H1 (cell line): ENCODE results near the gene GALNT13. TPM values are rescaled to one million over a fixed set of nuclear protein-coding genes. Genes with fewer than 3 reads are reported as not detected.

Experiments used
- CTCF ChIA-PET: fragments of 300-600 bp; sonication (Branson Sonifier 250); formaldehyde crosslinking; loops from one replicate; lab custom pipeline; 2021; ENCODE audit not compliant: partially characterized antibody; lab: Charles Lee
- POLR2A ChIA-PET: fragments of 300-600 bp; sonication (Branson Sonifier 250); formaldehyde crosslinking; loops from one replicate; lab custom pipeline; 2021; ENCODE audit warnings: inconsistent platforms; ENCODE audit not compliant: partially characterized antibody; lab: Charles Lee
- DNase-seq, 2 experiments: peaks; one replicate each; pipeline versions ENCODE4 v3.0.0 to v3.0.0-alpha.2; 2010 to 2022; ENCODE audit warnings: low spot score in 2 of 2, low read depth in 1 of 2, mixed read lengths in 1 of 2
- FAIRE-seq: peaks from 2 replicates; lab custom pipeline; 2011; peaks lifted over from hg19 to GRCh38; lab: Jason Lieb, UNC
- H2AFZ ChIP-seq: 2 replicates; pipeline ENCODE4 v1.8.1; 2012; ENCODE audit warnings: low read length, inconsistent platforms
- H2AK5ac ChIP-seq: 2 replicates; pipeline ENCODE4 v1.6.1; 2013; ENCODE audit warnings: low read depth, low read length
- H2BK120ac ChIP-seq: replicated peaks from 2 replicates; pipeline ENCODE3; 2013; ENCODE audit warnings: low read depth, low read length, inconsistent platforms
- H2BK12ac ChIP-seq: 2 replicates; pipeline ENCODE4 v1.6.1; 2013; ENCODE audit warnings: low read depth, low read length
- H2BK15ac ChIP-seq: 2 replicates; pipeline ENCODE4 v1.6.1; 2013; ENCODE audit warnings: low read length
- H2BK20ac ChIP-seq: 2 replicates; pipeline ENCODE4 v1.6.1; 2013; ENCODE audit warnings: low read length
- H2BK5ac ChIP-seq: 2 replicates; pipeline ENCODE4 v1.6.1; 2013; ENCODE audit warnings: low read depth, low read length
- H3K14ac ChIP-seq: 2 replicates; pipeline ENCODE4 v1.6.1; 2013; ENCODE audit warnings: inconsistent platforms; ENCODE audit not compliant: insufficient read length
- H3K18ac ChIP-seq: 2 replicates; pipeline ENCODE4 v1.6.1; 2013; ENCODE audit warnings: low read length; ENCODE audit errors: extremely low read depth
- H3K23ac ChIP-seq: 2 replicates; pipeline ENCODE4 v1.6.1; 2013; ENCODE audit warnings: inconsistent platforms; ENCODE audit not compliant: insufficient read length
- H3K23me2 ChIP-seq: 2 replicates; pipeline ENCODE4 v1.6.1; 2013; ENCODE audit warnings: low read depth, low read length
- H3K27ac ChIP-seq: 2 replicates; pipeline ENCODE4 v1.6.1; 2011; ENCODE audit warnings: low read depth, low read length, inconsistent platforms
- H3K27me3 ChIP-seq, 4 experiments: replicated peaks in 1 of 4; 1 replicate in 1 of 4; 2 replicates in 3 of 4; pipeline versions ENCODE4 v1.6.1 to v1.8.1; 2011 to 2013; ENCODE audit warnings: low read length in 3 of 4, mild to moderate bottlenecking in 3 of 4, inconsistent platforms in 2 of 4, mixed read lengths in 2 of 4, moderate library complexity in 1 of 4; ENCODE audit not compliant: control insufficient read depth in 3 of 4, insufficient read depth in 3 of 4; ENCODE audit errors: extremely low read depth in 1 of 4
- H3K36me3 ChIP-seq, 4 experiments: 2 replicates each; pipeline versions ENCODE4 v1.6.1 to v1.8.1; 2011 to 2013; ENCODE audit warnings: mild to moderate bottlenecking in 4 of 4, low read length in 3 of 4, moderate library complexity in 2 of 4, control low read depth in 1 of 4, inconsistent platforms in 1 of 4; ENCODE audit not compliant: insufficient read depth in 4 of 4, control insufficient read depth in 2 of 4
- H3K4ac ChIP-seq: replicated peaks from 2 replicates; pipeline ENCODE3; 2013; ENCODE audit warnings: low read length, low read depth, mixed read lengths, inconsistent platforms; ENCODE audit not compliant: insufficient read length
- H3K4me1 ChIP-seq, 4 experiments: replicated peaks in 1 of 4; 1 replicate in 1 of 4; 2 replicates in 3 of 4; pipeline versions ENCODE4 v1.6.1 to v1.8.1; 2011 to 2013; ENCODE audit warnings: low read length in 3 of 4, inconsistent platforms in 2 of 4, mixed read lengths in 1 of 4; ENCODE audit not compliant: insufficient read depth in 4 of 4, control insufficient read depth in 3 of 4
- H3K4me2 ChIP-seq, 2 experiments: 2 replicates each; pipeline versions ENCODE4 v1.6.1 to v1.8.1; 2011 to 2013; ENCODE audit warnings: low read depth in 2 of 2, low read length in 2 of 2, control low read depth in 1 of 2, inconsistent platforms in 1 of 2, mild to moderate bottlenecking in 1 of 2; ENCODE audit not compliant: insufficient read depth in 1 of 2
- H3K4me3 ChIP-seq, 4 experiments: fragments of 200-600, 300-600 bp in 1 of 4; sonication (generic), shearing (Covaris generic), sonication (Bioruptor Twin) in 1 of 4; 2 replicates each; pipeline versions ENCODE4 v1.5.1 to v1.8.1; 2011 to 2016; ENCODE audit warnings: low read length in 4 of 4, low read depth in 3 of 4, control low read depth in 2 of 4, inconsistent platforms in 2 of 4, mild to moderate bottlenecking in 2 of 4, mixed read lengths in 1 of 4, moderate library complexity in 1 of 4; ENCODE audit not compliant: insufficient read depth in 2 of 4; ENCODE audit errors: extremely low read depth in 1 of 4
- H3K56ac ChIP-seq: replicated peaks from 2 replicates; pipeline ENCODE3; 2013; ENCODE audit warnings: low read depth, mild to moderate bottlenecking, mixed read lengths, low read length, inconsistent platforms; ENCODE audit not compliant: insufficient read length
- H3K79me1 ChIP-seq: 2 replicates; pipeline ENCODE4 v1.6.1; 2013; ENCODE audit warnings: low read depth, low read length, control low read depth
- H3K79me2 ChIP-seq, 2 experiments: 2 replicates each; pipeline versions ENCODE4 v1.6.1 to v1.8.1; 2012 to 2013; ENCODE audit warnings: low read length in 2 of 2, mild to moderate bottlenecking in 2 of 2, inconsistent platforms in 1 of 2; ENCODE audit not compliant: insufficient read depth in 2 of 2, control insufficient read depth in 1 of 2
- H3K9ac ChIP-seq, 4 experiments: replicated peaks in 1 of 4; 1 replicate in 1 of 4; 2 replicates in 3 of 4; pipeline versions ENCODE4 v1.6.1 to v1.8.1; 2011 to 2013; ENCODE audit warnings: low read depth in 3 of 4, low read length in 3 of 4, control low read depth in 2 of 4, mild to moderate bottlenecking in 2 of 4, moderate library complexity in 2 of 4, inconsistent platforms in 1 of 4; ENCODE audit errors: extremely low read depth in 1 of 4
- H3K9me3 ChIP-seq, 2 experiments: 2 replicates each; pipeline versions ENCODE4 v1.6.1 to v1.8.1; 2012 to 2013; ENCODE audit warnings: mild to moderate bottlenecking in 2 of 2, moderate library complexity in 2 of 2, control low read depth in 1 of 2, inconsistent platforms in 1 of 2, low read depth in 1 of 2, low read length in 1 of 2, mixed read lengths in 1 of 2; ENCODE audit not compliant: insufficient read depth in 2 of 2
- H4K20me1 ChIP-seq, 2 experiments: replicated peaks in 1 of 2; 2 replicates each; pipeline versions ENCODE3 to v1.8.1; 2011 to 2013; ENCODE audit warnings: inconsistent platforms in 2 of 2, low read length in 2 of 2, mild to moderate bottlenecking in 1 of 2; ENCODE audit not compliant: insufficient read depth in 2 of 2, control insufficient read depth in 1 of 2
- H4K5ac ChIP-seq: 2 replicates; pipeline ENCODE4 v1.6.1; 2013; ENCODE audit warnings: low read length, low read depth, mixed read lengths, inconsistent platforms; ENCODE audit not compliant: insufficient read length
- H4K8ac ChIP-seq: 2 replicates; pipeline ENCODE4 v1.8.0; 2013; ENCODE audit warnings: mild to moderate bottlenecking, moderate library complexity, low read length, inconsistent platforms; ENCODE audit not compliant: insufficient read depth; ENCODE audit errors: extremely low read depth
- H4K91ac ChIP-seq: replicated peaks from 2 replicates; pipeline ENCODE3; 2013; ENCODE audit warnings: low read length, mixed read lengths, inconsistent platforms; ENCODE audit not compliant: insufficient read length
- ATF2 ChIP-seq: IDR thresholded peaks from 2 replicates; pipeline ENCODE4 v1.6.1; 2012; ENCODE audit warnings: low read length, inconsistent platforms
- BACH1 ChIP-seq: IDR thresholded peaks from 2 replicates; pipeline ENCODE4 v1.6.1; 2012; ENCODE audit warnings: low read length, improper control_type of control experiment
- BCL11A ChIP-seq, 2 experiments: IDR thresholded peaks; one replicate each; pipeline ENCODE4 v1.6.1; 2011; ENCODE audit warnings: low read depth in 2 of 2, low read length in 2 of 2, mild to moderate bottlenecking in 2 of 2
- CREB1 ChIP-seq: IDR thresholded peaks from 2 replicates; pipeline ENCODE4 v1.6.1; 2012; ENCODE audit warnings: inconsistent platforms
- CTBP2 ChIP-seq: IDR thresholded peaks from 2 replicates; pipeline ENCODE4 v1.7.0; 2011; ENCODE audit warnings: borderline replicate concordance, mild to moderate bottlenecking, moderate library complexity, mixed read lengths, low read length; ENCODE audit not compliant: insufficient read depth, insufficient read length
- FOSL1 ChIP-seq: IDR thresholded peaks from 2 replicates; pipeline ENCODE4 v1.6.1; 2011; ENCODE audit warnings: mild to moderate bottlenecking, low read depth, low read length, moderate library complexity; ENCODE audit not compliant: insufficient read depth
- JUND ChIP-seq: IDR thresholded peaks from 2 replicates; pipeline ENCODE4 v1.6.1; 2011; ENCODE audit warnings: mild to moderate bottlenecking, improper control_type of control experiment, low read length
- KDM5A ChIP-seq: fragments of 200-600 bp; IDR thresholded peaks from 2 replicates; pipeline ENCODE4 v1.7.1; 2012; ENCODE audit warnings: mild to moderate bottlenecking, low read length, inconsistent platforms, mixed read lengths
- MAX ChIP-seq: IDR thresholded peaks from 2 replicates; pipeline ENCODE4 v1.6.1; 2012; ENCODE audit warnings: inconsistent platforms
- RFX5 ChIP-seq: IDR thresholded peaks from 2 replicates; pipeline ENCODE4 v1.6.1; 2011; ENCODE audit warnings: low read depth, low read length, improper control_type of control experiment, borderline replicate concordance
- SIRT6 ChIP-seq: IDR thresholded peaks from one replicate; pipeline ENCODE4 v1.7.1; 2012; ENCODE audit warnings: low read length, inconsistent platforms
- SP4 ChIP-seq: IDR thresholded peaks from 2 replicates; pipeline ENCODE4 v1.6.1; 2012; ENCODE audit warnings: low read length, inconsistent platforms
- YY1 ChIP-seq: IDR thresholded peaks from 2 replicates; pipeline ENCODE4 v1.6.1; 2011; ENCODE audit warnings: low read depth, mild to moderate bottlenecking, low read length
- ZNF274 ChIP-seq: IDR thresholded peaks from 2 replicates; pipeline ENCODE4 v1.7.0; 2012; ENCODE audit warnings: low read length, borderline replicate concordance; ENCODE audit errors: extremely low read depth
- WGBS, 2 experiments: shearing (Covaris generic) in 1 of 2; methylation state at CpG; one replicate each; pipeline versions ENCODE4 v1.1.6 to v1.1.7; 2013 to 2015; ENCODE audit warnings: low lambda C conversion rate in 2 of 2, mixed read lengths in 2 of 2, inconsistent platforms in 1 of 2, low coverage in 1 of 2, missing lambda C conversion rate in 1 of 2; ENCODE audit not compliant: insufficient replicate concordance in 2 of 2, insufficient coverage in 1 of 2, insufficient read length in 1 of 2; ENCODE audit errors: extremely low coverage in 1 of 2, missing lambda C conversion rate in 1 of 2; 5-methylcytosine and 5-hydroxymethylcytosine counted together
- polyA plus RNA-seq, 7 experiments: library from polyadenylated mRNA; depleted of rRNA in 3 of 7; stranded (reverse) in 5 of 7; unstranded in 2 of 7; fragments of >200 nt in 5 of 7; fragments of 200-250 nt in 2 of 7; gene quantifications; 1 replicate in 5 of 7; 2 replicates in 1 of 7; 4 replicates in 1 of 7; pipeline versions ENCODE4 v1.2.1 to v1.2.3, GENCODE V29; 2011 to 2013; ENCODE audit warnings: missing spikeins in 2 of 7, mixed read lengths in 2 of 7
- total RNA-seq: library from RNA; stranded (reverse); fragmentation: NEBNext Ultra II Directional; extraction: Animal tissue kit (Norgen Biotek cat#: 25700); gene quantifications from 2 replicates; pipeline ENCODE4 v1.2.1, GENCODE V29; 2021

GALNT13 gene
- total and polyA plus RNA-seq, 2 of the 8 experiments (the other 6 are each of a cell fraction or from before 2014, with no cell fraction given): 3.2 to 9.6 TPM

- no peaks in the 10 kb centered on the region for H3K27me3 ChIP-seq
- no peak for TF ChIP-seq RFX5
- TF ChIP-seq CTBP2: no peak
- no peak for TF ChIP-seq ZNF274
- TF ChIP-seq FOSL1: no peak
- TF ChIP-seq SP4: no peak
- no peak for TF ChIP-seq SIRT6
- TF ChIP-seq CREB1: no peak
- TF ChIP-seq YY1: no peak
- no peak for TF ChIP-seq KDM5A
- no peak for TF ChIP-seq ATF2
- TF ChIP-seq MAX: no peak
- TF ChIP-seq BACH1: no peak
- no peak for TF ChIP-seq JUND
- TF ChIP-seq BCL11A (IDR thresholded peaks at IDR 0.05; ENCODE audit: low read depth in 2 of 2, low read length in 2 of 2): no peak
These were observed 366.5 kb downstream of the GALNT13 start for GRCh38 chr2:154238252-154238651.

More at GRCh38 chr2:154238252-154238651, 366.5 kb downstream of the GALNT13 start:
- Histone ChIP-seq H4K20me1 (no peaks in the 10 kb centered on the region), H3K23me2 (no peaks in the 10 kb centered on the region; the same call in 1 of the 2 replicates), H3K4ac (no peak overlapping the region), H2BK5ac (no peak overlapping the region), H3K23ac (no peak overlapping the region), H4K8ac (no peak overlapping the region), H3K4me1 (peaks cover 3 to 8% (median 5%) of the 10 kb centered on the region in 4 experiments; a peak in 5 of 7 replicates), H4K91ac (no peak overlapping the region), H3K27ac (no peak overlapping the region), H2BK20ac (no peak overlapping the region), H3K79me1 (no peaks in the 10 kb centered on the region), H3K36me3 (no peaks in the 10 kb centered on the region), H2BK15ac (no peak overlapping the region), H2BK120ac (no peak overlapping the region), H3K9me3 (no peaks in the 10 kb centered on the region), H2AFZ (no peak overlapping the region), H3K18ac (no peak overlapping the region), H3K14ac (no peak overlapping the region), H4K5ac (no peak overlapping the region), H3K9ac (no peak overlapping the region), H3K79me2 (no peaks in the 10 kb centered on the region), H3K4me3 (no peak overlapping the region), H3K4me2 (no peak overlapping the region), H2BK12ac (no peak overlapping the region), H3K56ac (no peak overlapping the region), H2AK5ac (no peak overlapping the region)
- DNase-seq (no peak), FAIRE-seq (no peak)
- CTCF ChIA-PET: interaction anchor here (0.6 kb wide), 1 partner anchor 41 kb away, joined by 3 read pairs; no protein-coding TSS in a partner anchor
- POLR2A ChIA-PET: interaction anchor here (0.6 kb wide), 1 partner anchor 1800 kb away, joined by 3 read pairs; no protein-coding TSS in a partner anchor
- WGBS, 2 experiments: 100% methylated on average over 1 of the region's 1 CpG; no CpG with 5 or more reads in 1 of the 2 experiments
